Daoy (cell line): ENCODE results near the gene COL25A1. TPM values are rescaled to one million over a fixed set of nuclear protein-coding genes. Genes with fewer than 3 reads are reported as not detected.
"Not testable (repeated sequence)": the region's sequence is repeated elsewhere in the genome, so short reads cannot be mapped to it uniquely, and the experiment has no call there.

Source experiments
- DNase-seq: peaks from one replicate; pipeline ENCODE4 v3.0.0-alpha.2; 2015; ENCODE audit warnings: low read depth
- total RNA-seq: library from RNA; depleted of rRNA; stranded (reverse); fragments of >200 nt; shearing (Covaris generic); gene quantifications from 2 replicates; pipeline ENCODE4 v1.2.3, GENCODE V29; 2014

The COL25A1 gene
- total RNA-seq, 1 experiment from 2014 or later = 0.74 TPM

GRCh38 chr4:109169170-109169569, 133.3 kb downstream of the COL25A1 start:
- no peak for DNase-seq

DNA sequence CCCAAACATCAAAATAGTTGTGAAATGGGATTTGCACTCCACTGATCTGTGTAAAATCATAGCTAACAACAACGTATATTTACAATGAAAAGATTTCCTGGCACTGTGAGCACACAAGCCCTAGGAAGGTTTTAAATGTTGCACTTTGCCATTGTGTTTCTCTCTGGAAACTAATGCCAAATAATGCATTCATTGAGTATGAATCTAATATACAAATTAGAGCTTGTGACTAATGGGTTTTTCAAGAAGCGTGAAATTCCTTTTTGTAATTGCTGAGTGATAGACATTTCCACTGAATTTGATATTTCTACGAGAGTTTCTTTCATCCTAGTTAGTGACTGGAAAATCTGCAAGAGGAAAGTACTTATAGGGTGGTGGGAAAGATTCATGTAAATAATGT, 135.9 kb downstream of the COL25A1 start:
- no peak for DNase-seq

DNA sequence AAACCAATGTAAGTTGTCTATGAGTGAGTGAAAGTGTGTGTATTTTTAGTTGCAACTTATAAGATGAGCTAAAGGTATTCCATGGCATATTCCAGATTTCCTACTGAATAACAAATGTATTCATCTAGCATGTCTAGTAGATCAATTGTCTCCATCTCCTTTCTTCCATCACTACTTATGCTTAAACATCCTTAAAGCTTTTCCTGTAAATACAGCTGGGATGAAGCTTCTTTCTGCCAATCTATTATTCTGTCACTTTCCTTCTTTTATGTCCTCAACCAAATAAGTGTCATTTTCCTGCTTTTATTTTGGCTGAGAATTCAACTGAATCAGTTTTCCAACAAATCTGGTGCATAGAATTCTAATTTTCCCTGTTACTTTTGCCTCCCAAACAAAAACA, 136.3 kb downstream of the COL25A1 start:
- DNase-seq = no peak

GRCh38 chr4:109164011-109164410, 138.4 kb downstream of the COL25A1 start:
- no peak for DNase-seq

DNA sequence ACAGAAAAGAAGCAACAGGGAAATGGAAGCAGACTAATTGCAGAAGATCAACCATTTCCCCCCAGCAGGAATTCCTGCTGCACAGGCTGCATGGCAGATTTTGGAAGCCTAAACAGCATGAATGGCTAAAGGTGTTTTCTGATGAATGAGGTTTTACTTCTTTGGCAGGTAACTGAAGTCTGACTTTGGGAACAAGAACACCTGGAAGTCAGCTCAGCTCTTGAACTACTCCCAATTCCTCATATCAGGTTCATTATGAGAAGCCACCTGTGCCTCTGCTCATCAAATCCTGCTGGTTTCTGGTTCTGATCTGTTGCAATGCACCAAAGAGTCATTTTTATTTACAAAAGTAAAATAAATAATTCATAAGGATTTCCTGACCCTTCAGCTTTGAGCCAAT, 139.0 kb downstream of the COL25A1 start:
- DNase-seq = no peak

GRCh38 chr4:109162759-109163158, 139.7 kb downstream of the COL25A1 start:
- no peak for DNase-seq

DNA sequence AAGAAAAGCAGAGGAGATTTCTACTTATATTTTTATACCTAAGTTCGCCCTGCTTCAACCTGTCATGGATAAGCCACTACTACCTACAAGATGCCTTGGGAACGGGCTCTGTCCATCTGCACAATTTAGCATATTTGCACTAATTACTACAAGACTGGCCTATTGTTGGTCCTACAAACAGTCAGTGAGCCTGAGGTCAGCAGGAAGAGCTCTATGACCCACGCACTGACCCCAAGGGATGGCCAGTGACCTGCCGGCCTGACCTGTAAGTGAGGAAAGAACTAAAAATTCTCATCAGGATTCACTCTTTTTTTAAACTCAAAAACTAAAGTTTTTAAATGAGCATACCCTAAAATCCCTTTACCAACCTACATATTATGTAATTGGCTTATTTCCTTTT, 142.0 kb downstream of the COL25A1 start:
- no peak for DNase-seq

DNA sequence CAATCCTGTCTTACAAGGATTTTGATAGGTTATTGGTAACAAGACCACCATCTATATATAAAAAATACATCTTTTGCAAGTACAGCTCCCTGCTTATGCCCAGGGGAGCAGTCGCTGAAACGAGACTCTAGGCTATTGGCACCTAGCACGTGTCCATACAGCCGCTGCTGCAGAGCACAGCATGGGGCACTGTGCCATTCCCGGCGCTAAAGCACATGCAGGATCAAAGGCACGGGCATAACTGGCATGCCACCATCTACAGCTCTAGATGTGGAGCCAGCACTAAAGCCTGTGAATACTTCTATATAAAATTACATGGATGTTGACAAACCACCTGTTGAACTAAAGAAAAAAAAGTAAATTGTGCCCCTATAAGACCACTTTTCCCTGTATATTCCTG, 144.8 kb downstream of the COL25A1 start:
- no peak for DNase-seq

DNA sequence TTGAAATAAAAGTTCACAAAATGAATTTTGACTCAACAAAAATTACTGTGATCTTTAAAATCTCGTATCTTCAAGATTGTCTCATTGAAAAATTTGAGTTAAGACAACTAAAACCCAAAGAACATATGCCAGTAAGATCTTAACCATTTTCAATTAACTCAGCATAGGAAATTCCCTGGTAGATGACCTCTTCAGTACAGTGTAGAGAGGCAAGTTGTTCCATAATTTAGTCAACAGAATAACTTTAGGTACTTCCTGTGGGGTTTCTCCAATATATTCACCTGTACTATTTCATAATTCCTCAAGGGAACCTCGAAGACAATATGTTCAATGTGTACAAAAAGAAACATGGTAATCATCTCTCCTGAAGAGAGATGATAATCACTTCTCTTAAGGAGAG, 145.3 kb downstream of the COL25A1 start:
- DNase-seq = no peak

DNA sequence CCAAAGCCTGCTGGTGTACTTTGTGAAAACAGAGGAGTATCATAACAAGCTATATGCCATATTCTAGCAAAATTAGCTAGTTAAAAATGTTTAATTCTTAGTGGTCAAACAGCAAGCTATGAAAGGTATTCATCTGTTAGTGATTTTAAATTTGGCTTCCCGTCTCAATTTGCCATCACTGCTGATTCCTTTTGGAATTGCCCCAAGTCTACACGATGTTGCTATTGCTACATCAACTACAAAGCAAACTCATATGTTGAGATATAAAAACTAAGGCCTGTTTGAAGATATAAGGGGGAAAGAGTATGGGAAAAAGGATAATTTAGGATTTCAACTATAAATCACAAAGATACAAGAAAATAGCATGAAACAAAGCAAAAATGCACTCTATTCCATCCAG, 146.1 kb downstream of the COL25A1 start:
- DNase-seq = no peak

GRCh38 chr4:109155682-109156283, 146.7 kb downstream of the COL25A1 start:
- DNase-seq = no peak

- no peak for DNase-seq
Observed at GRCh38 chr4:109155084-109155483, 147.4 kb downstream of the COL25A1 start.

DNA sequence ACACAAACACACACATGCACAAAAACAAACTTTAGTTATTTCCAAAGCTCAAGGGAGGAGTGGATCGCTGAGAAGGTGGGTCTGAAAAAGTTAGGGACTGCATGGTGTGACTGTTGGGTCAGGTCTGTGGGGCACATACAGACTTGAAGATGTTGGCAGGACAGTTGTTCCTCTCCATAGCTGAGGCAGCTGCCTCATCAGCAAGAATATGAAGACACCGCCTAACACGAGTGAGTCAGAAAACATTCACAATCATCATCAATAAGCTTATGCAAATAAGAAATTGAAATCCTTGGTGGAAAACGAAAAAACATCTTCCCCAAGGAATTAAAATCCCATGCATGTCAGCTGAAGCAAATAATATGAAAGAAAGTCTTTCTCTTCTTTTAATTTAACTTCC, 148.0 kb downstream of the COL25A1 start:
- DNase-seq = no peak

- no peak for DNase-seq
Observed at GRCh38 chr4:109149836-109150235, 152.6 kb downstream of the COL25A1 start.

DNA sequence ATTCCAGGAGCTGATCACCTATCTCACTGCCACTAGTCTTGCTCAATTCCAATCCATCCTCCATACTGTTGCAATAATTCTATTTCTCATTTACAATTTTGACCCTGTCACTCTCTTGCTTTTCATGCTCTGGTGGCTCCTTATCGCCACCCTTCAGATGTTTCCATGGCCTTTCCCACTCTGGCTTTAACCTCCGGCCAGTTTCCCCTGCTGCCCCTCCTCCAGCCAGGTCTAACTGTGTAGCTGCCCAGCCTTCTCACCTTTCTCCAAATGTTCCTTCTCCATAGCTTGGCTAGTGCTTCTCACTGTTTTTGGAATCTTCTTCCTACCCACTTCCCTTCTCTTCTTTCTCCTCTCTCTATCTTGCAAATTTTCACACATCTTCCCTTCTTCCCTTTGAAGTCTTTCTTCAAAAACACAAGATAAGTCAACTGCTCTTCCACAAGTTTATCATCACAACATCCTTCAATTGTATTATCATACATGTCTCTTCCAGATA, 153.8 kb downstream of the COL25A1 start:
- no peak for DNase-seq

DNA sequence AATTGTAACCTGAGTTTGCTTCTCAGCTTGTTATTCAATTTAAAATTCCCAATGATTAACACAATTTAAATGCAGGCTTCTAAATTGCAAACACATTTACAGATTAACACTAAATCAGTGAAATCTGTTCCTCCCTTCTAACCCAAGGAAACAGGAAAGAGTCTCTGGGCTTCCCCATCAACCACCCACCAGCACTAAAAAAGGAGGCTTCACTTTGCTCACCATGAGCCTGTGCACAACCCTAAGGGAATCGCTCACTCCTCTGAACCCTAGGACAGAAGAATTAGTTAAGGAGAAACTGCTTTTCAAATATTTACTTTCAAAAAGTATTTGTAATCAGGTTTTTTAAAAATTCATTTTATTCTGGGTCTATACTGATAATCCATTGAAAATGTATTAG, 155.3 kb downstream of the COL25A1 start:
- no peak for DNase-seq

GRCh38 chr4:109146499-109146898, 156.0 kb downstream of the COL25A1 start:
- no peak for DNase-seq

DNA sequence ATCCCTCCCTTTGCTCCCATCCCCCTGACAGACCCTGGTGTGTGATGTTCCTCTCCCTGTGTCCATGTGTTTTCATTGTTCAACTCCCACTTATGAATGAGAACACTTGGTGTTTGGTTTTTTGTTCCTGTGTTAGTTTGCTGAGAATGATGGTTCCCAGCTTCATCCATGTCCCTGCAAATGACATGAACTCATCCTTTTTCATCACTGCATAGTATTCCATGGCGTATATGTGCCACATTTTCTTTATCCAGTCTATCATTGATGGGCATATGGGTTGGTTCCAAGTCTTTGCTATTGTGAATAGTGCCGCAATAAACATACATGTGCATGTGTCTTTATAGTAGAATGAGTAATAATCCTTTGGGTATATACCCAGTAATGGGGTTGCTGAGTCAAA, 164.3 kb downstream of the COL25A1 start:
- DNase-seq = not testable (repeated sequence)

- DNase-seq = no peak
Observed at GRCh38 chr4:109134921-109135320, 167.5 kb downstream of the COL25A1 start.

- no peak for DNase-seq
Observed at GRCh38 chr4:109134268-109134667, 168.2 kb downstream of the COL25A1 start.

DNA sequence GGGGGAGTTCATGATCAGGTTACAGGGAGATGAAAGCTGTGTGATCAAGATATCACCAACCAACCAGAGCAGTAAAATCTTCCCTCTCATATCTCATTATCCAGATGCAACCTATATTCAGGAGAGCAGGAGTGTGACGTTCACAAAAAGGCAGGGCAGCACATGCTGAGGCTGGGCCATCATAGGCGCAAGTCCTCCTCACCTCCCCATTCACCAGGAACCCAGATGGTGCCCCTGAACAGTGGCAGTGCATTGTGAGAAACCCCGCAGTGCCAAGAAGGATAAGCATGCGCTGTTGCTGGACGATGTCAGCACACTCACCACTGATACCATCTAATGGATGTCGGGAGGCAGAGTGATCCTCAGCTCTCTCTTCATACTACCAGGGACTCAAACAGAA, 170.9 kb downstream of the COL25A1 start:
- no peak for DNase-seq

- DNase-seq = no peak
Observed at GRCh38 chr4:109128589-109128988, 173.9 kb downstream of the COL25A1 start.

GRCh38 chr4:109127866-109128265, 174.6 kb downstream of the COL25A1 start:
- DNase-seq = no peak

- DNase-seq = no peak
Observed at GRCh38 chr4:109126856-109127255, 175.6 kb downstream of the COL25A1 start.
